ENCODE results near the gene SYT5. TPM values are rescaled to one million over a fixed set of nuclear protein-coding genes. Genes with fewer than 3 reads are reported as not detected.
A peak's percentile ranks its signal among the peaks of the same experiment; 100 is the strongest.

The SYT5 gene
- total and polyA plus RNA-seq, 5 donors from 2014 or later: 0.06 to 1.9 TPM; not detected in 3

DNA sequence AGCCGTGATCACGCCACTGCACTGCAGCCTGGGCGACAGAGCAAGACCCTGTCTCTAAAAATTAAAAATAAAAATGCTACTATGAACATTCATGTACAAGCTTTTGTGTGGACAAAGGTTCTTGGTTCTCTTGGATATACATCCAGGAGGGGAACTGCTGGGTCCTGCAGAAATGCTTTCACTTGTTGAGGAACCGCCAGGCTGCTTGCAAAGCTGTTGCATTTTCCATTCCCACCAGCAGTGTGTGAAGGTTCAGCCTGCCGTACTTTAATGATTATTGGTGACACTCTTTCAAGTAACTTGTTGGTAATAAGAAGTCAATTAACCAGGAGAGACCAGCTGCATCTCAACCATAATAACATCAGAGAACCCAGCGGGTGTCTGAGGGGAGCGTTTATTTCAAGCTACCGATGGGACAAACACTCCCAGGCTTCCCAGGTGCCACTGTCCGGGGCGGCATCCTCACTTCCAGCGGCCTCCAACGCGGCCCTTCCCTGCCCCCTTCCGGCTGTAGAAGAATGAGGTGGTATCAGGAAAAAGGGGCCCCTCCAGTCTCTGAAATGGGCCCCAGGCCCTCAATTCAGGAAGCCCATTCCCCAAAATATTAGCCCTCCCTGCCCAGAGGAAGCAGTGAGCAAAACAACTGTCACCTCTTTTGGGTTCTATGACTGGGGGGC, 47.5 kb downstream of the SYT5 start:
- Mint-ChIP-seq H3K27ac (no peak overlapping the region), H3K4me3 (no peak overlapping the region), H3K9me3 (no peaks in the 10 kb centered on the region), H3K36me3 (no peaks in the 10 kb centered on the region), H3K27me3 (peaks cover 66% of the 10 kb centered on the region), H3K4me1 (no peaks in the 10 kb centered on the region)
- H3K27me3 ChIP-seq (ENCODE audit: control insufficient read depth, insufficient read depth, low read length): peaks cover 11% of the 10 kb centered on the region
- no peaks in the 10 kb centered on the region for H3K4me1 ChIP-seq (ENCODE audit: control insufficient read depth, insufficient read depth, low read length, poor library complexity, severe bottlenecking)
- DNase-seq (no peak), ATAC-seq (ENCODE audit: low read depth in 2 of 2) (no peak)
- no peaks in the 10 kb centered on the region for H3K9me3 ChIP-seq (ENCODE audit: control insufficient read depth in 2 of 2, low read length in 2 of 2)
- H3K27ac ChIP-seq (ENCODE audit: insufficient read depth, low read length, poor library complexity, severe bottlenecking): no peak overlapping the region
- H3K36me3 ChIP-seq (ENCODE audit: control insufficient read depth, insufficient read depth, low read length): no peaks in the 10 kb centered on the region
- no peak overlapping the region for H3K4me3 ChIP-seq (ENCODE audit: low read depth, low read length)

- Mint-ChIP-seq H3K4me1 (no peaks in the 10 kb centered on the region), H3K27me3 (peaks cover 73% of the 10 kb centered on the region), H3K36me3 (no peaks in the 10 kb centered on the region), H3K27ac (peak overlapping the region in 1 of 3 donors; percentile 14), H3K9me3 (peaks cover 0 to 5% (median 0%) of the 10 kb centered on the region in 7 donors), H3K4me3 (no peak overlapping the region)
- H3K27me3 ChIP-seq (ENCODE audit: control insufficient read depth, insufficient read depth, low read length): peaks cover 11% of the 10 kb centered on the region
- no peak for ATAC-seq (ENCODE audit: low read depth in 2 of 2)
- no peaks in the 10 kb centered on the region for H3K36me3 ChIP-seq (ENCODE audit: control insufficient read depth, insufficient read depth, low read length)
- H3K4me1 ChIP-seq (ENCODE audit: control insufficient read depth, insufficient read depth, low read length, poor library complexity, severe bottlenecking): no peaks in the 10 kb centered on the region
- H3K4me3 ChIP-seq (ENCODE audit: low read depth, low read length): no peak overlapping the region
- no peak overlapping the region for H3K27ac ChIP-seq (ENCODE audit: insufficient read depth, low read length, poor library complexity, severe bottlenecking)
- DNase-seq: no peak
- no peaks in the 10 kb centered on the region for H3K9me3 ChIP-seq (ENCODE audit: control insufficient read depth in 2 of 2, low read length in 2 of 2)
Observed at GRCh38 chr19:55131421-55131820, 48.7 kb downstream of the SYT5 start.

Other genes starting within 250 kb of the SYT5 start
- gene NLRP7, start 232.8 kb downstream of the SYT5 start, total RNA-seq: not detected
- not detected for gene NLRP7, start 232.8 kb downstream of the SYT5 start, polyA plus RNA-seq
- 10.2 TPM for gene NLRP2, start 213.9 kb downstream of the SYT5 start, total RNA-seq
- gene NLRP2, start 213.9 kb downstream of the SYT5 start, polyA plus RNA-seq: 1 to 10 TPM in 3 of 4 donors, under 1 TPM in 1; 0.63 to 5.0 (median 2.1) TPM
- 2.0 TPM for gene GP6, start 142.0 kb downstream of the SYT5 start, total RNA-seq
- not detected for gene GP6, start 142.0 kb downstream of the SYT5 start, polyA plus RNA-seq
- 14.1 TPM for gene RDH13, start 117.1 kb downstream of the SYT5 start, total RNA-seq
- 10 to 100 TPM in 3 of 4 donors, 1 to 10 TPM in 1; 9.1 to 16.1 (median 14.7) TPM for gene RDH13, start 117.1 kb downstream of the SYT5 start, polyA plus RNA-seq
- gene EPS8L1, start 104.4 kb downstream of the SYT5 start, total RNA-seq: 4.4 TPM
- 1 to 10 TPM in 3 of 4 donors, under 1 TPM in 1; 0.41 to 4.0 (median 1.3) TPM for gene EPS8L1, start 104.4 kb downstream of the SYT5 start, polyA plus RNA-seq
- gene PPP1R12C, start 62.7 kb downstream of the SYT5 start, total RNA-seq: 191 TPM
- gene PPP1R12C, start 62.7 kb downstream of the SYT5 start, polyA plus RNA-seq: 1 to 10 TPM; 2.2 to 5.9 (median 3.8) TPM
- gene TNNT1, start 31.1 kb downstream of the SYT5 start, total RNA-seq: not detected
- not detected for gene TNNT1, start 31.1 kb downstream of the SYT5 start, polyA plus RNA-seq
- gene TNNI3, start 22.6 kb downstream of the SYT5 start, total RNA-seq: not detected
- not detected for gene TNNI3, start 22.6 kb downstream of the SYT5 start, polyA plus RNA-seq
- not detected for gene DNAAF3, start 13.7 kb downstream of the SYT5 start, total RNA-seq
- not detected for gene DNAAF3, start 13.7 kb downstream of the SYT5 start, polyA plus RNA-seq
- not detected for gene PTPRH, start 29.2 kb upstream of the SYT5 start, total RNA-seq
- gene PTPRH, start 29.2 kb upstream of the SYT5 start, polyA plus RNA-seq: not detected
- 13.3 TPM for gene TMEM86B, start 48.5 kb upstream of the SYT5 start, total RNA-seq
- gene TMEM86B, start 48.5 kb upstream of the SYT5 start, polyA plus RNA-seq: under 1 TPM in 3 of 4 donors, not detected in 1; 0.25 to 0.83 (median 0.49) TPM
- gene PPP6R1, start 78.7 kb upstream of the SYT5 start, total RNA-seq: 168 TPM
- 10 to 100 TPM; 38.9 to 58.2 (median 44.0) TPM for gene PPP6R1, start 78.7 kb upstream of the SYT5 start, polyA plus RNA-seq
- gene HSPBP1, start 99.8 kb upstream of the SYT5 start, total RNA-seq: 15.8 TPM
- gene HSPBP1, start 99.8 kb upstream of the SYT5 start, polyA plus RNA-seq: 10 to 100 TPM; 30.2 to 37.2 (median 35.1) TPM
- gene BRSK1, start 103.7 kb upstream of the SYT5 start, total RNA-seq: 1.5 TPM
- gene BRSK1, start 103.7 kb upstream of the SYT5 start, polyA plus RNA-seq: not detected
- 2.1 TPM for gene TMEM150B, start 145.1 kb upstream of the SYT5 start, total RNA-seq
- not detected for gene TMEM150B, start 145.1 kb upstream of the SYT5 start, polyA plus RNA-seq
- 69.6 TPM for gene KMT5C, start 159.6 kb upstream of the SYT5 start, total RNA-seq
- 1 to 10 TPM in 3 of 4 donors, under 1 TPM in 1; 0.98 to 1.6 (median 1.2) TPM for gene KMT5C, start 159.6 kb upstream of the SYT5 start, polyA plus RNA-seq
- 0.57 TPM for gene COX6B2, start 174.4 kb upstream of the SYT5 start, total RNA-seq
- not detected for gene COX6B2, start 174.4 kb upstream of the SYT5 start, polyA plus RNA-seq
- not detected for gene GARIN5B, start 183.0 kb upstream of the SYT5 start, total RNA-seq
- not detected for gene GARIN5B, start 183.0 kb upstream of the SYT5 start, polyA plus RNA-seq
- gene IL11, start 190.2 kb upstream of the SYT5 start, total RNA-seq: not detected
- gene IL11, start 190.2 kb upstream of the SYT5 start, polyA plus RNA-seq: not detected
- not detected for gene TMEM190, start 196.5 kb upstream of the SYT5 start, total RNA-seq
- gene TMEM190, start 196.5 kb upstream of the SYT5 start, polyA plus RNA-seq: not detected
- 15.9 TPM for gene TMEM238, start 204.0 kb upstream of the SYT5 start, total RNA-seq
- 1 to 10 TPM in 2 of 4 donors, under 1 TPM in 2; 0.42 to 1.3 (median 0.79) TPM for gene TMEM238, start 204.0 kb upstream of the SYT5 start, polyA plus RNA-seq
- gene RPL28, start 205.6 kb upstream of the SYT5 start, total RNA-seq: 2,934 TPM
- 100 to 1,000 TPM; 527 to 727 (median 674) TPM for gene RPL28, start 205.6 kb upstream of the SYT5 start, polyA plus RNA-seq
- gene UBE2S, start 227.5 kb upstream of the SYT5 start, total RNA-seq: 92.9 TPM
- gene UBE2S, start 227.5 kb upstream of the SYT5 start, polyA plus RNA-seq: 10 to 100 TPM; 24.9 to 38.8 (median 33.2) TPM

Data from CD4-positive, CD25-positive, alpha-beta regulatory T cell (primary cell).